HCT116 (cell line): ENCODE data around the gene MYO3B. TPM values are rescaled to one million over a fixed set of nuclear protein-coding genes. Genes with fewer than 3 reads are reported as not detected.

Experiments used
- ATAC-seq: fragments of 200-7000 bp; cut with Tn5 transposase; 2 replicates; pipeline ENCODE4 v1.9.1; 2020; ENCODE audit warnings: mild to moderate bottlenecking, moderate library complexity
- BruUV-seq: library from RNA; stranded (reverse); fragments of 400-500 nt; replicated peaks from 2 replicates; lab custom pipeline; 2021; lab: Mats Ljungman, UMichigan
- CTCF ChIA-PET: fragments of 300-600 bp; sonication (Branson Sonifier 250); formaldehyde crosslinking; loops from one replicate; lab custom pipeline; 2021; ENCODE audit warnings: antibody characterized with exemption; lab: Charles Lee
- POLR2A ChIA-PET: fragments of 300-600, 350-600 bp; sonication (Branson Sonifier 250); formaldehyde crosslinking; loops from one replicate; lab custom pipeline; 2021; ENCODE audit warnings: antibody characterized with exemption; lab: Charles Lee
- RAD21 ChIA-PET, 2 experiments: fragments of 300-600 bp; sonication (Branson Sonifier 250); formaldehyde crosslinking; loops; one replicate each; lab custom pipeline; 2023; ENCODE audit warnings: low total read pairs in 2 of 2; ENCODE audit not compliant: uncharacterized antibody in 2 of 2, unreplicated experiment in 2 of 2, low non-redundant PET in 1 of 2; lab: Charles Lee
- DNase-seq: peaks from one replicate; pipeline ENCODE4 v3.0.0-alpha.2; 2010; ENCODE audit warnings: low read depth, low spot score
- H2AFZ ChIP-seq: fragments of 200-600 bp; shearing (Covaris generic), sonication (generic); 2 replicates; pipeline ENCODE4 v1.6.1; 2017; ENCODE audit warnings: low read depth, mixed run types, mixed read lengths, antibody characterized with exemption, low read length; ENCODE audit not compliant: poor library complexity, severe bottlenecking
- H3K27ac ChIP-seq: 2 replicates; pipeline ENCODE4 v1.5.1; 2012; ENCODE audit warnings: low read depth, low read length
- H3K27me3 ChIP-seq: fragments of 200-600 bp; sonication (generic); 2 replicates; pipeline ENCODE4 v1.6.1; 2016; ENCODE audit warnings: mixed run types, low read length, mixed read lengths; ENCODE audit not compliant: insufficient read depth
- H3K36me3 ChIP-seq, 2 experiments: fragments of 200-500 bp in 1 of 2; fragments of 200-600 bp in 1 of 2; sonication (Bioruptor generic) in 1 of 2; sonication (generic) in 1 of 2; 2 replicates each; pipeline versions ENCODE4 v1.5.1 to v1.6.1; 2014 to 2016; ENCODE audit warnings: low read length in 2 of 2, inconsistent platforms in 1 of 2, mixed read lengths in 1 of 2, mixed run types in 1 of 2; ENCODE audit not compliant: insufficient read depth in 2 of 2, control insufficient read depth in 1 of 2
- H3K4me1 ChIP-seq, 2 experiments: fragments of 200-600 bp in 1 of 2; sonication (generic) in 1 of 2; 2 replicates each; pipeline versions ENCODE4 v1.5.1 to v1.6.1; 2012 to 2017; ENCODE audit warnings: low read length in 2 of 2, inconsistent platforms in 1 of 2, mild to moderate bottlenecking in 1 of 2, mixed read lengths in 1 of 2, mixed run types in 1 of 2, moderate library complexity in 1 of 2; ENCODE audit not compliant: insufficient read depth in 2 of 2, control insufficient read depth in 1 of 2
- H3K4me2 ChIP-seq: fragments of 200-600 bp; sonication (generic); 2 replicates; pipeline ENCODE4 v1.6.1; 2017; ENCODE audit warnings: mixed run types, low read length, mixed read lengths
- H3K4me3 ChIP-seq, 2 experiments: fragments of 200-600 bp in 1 of 2; sonication (generic) in 1 of 2; replicated peaks in 1 of 2; 2 replicates each; pipeline ENCODE4 v1.5.1; 2011 to 2016; ENCODE audit warnings: low read length in 2 of 2, control low read depth in 1 of 2, low read depth in 1 of 2, mild to moderate bottlenecking in 1 of 2, mixed read lengths in 1 of 2, mixed run types in 1 of 2
- H3K79me2 ChIP-seq: fragments of 200-600 bp; sonication (generic); 2 replicates; pipeline ENCODE4 v1.6.1; 2017; ENCODE audit warnings: mild to moderate bottlenecking, mixed run types, low read length, moderate library complexity, mixed read lengths; ENCODE audit not compliant: insufficient read depth
- H3K9ac ChIP-seq: fragments of 200-600 bp; sonication (generic); 2 replicates; pipeline ENCODE4 v1.6.1; 2016; ENCODE audit warnings: low read length, mixed read lengths
- H3K9me2 ChIP-seq: fragments of 200-600 bp; sonication (generic), shearing (Covaris generic); 2 replicates; pipeline ENCODE4 v1.6.1; 2017; ENCODE audit warnings: mixed run types, mild to moderate bottlenecking, moderate library complexity; ENCODE audit not compliant: insufficient read depth
- H3K9me3 ChIP-seq, 2 experiments: fragments of 200-500 bp in 1 of 2; fragments of 200-600 bp in 1 of 2; sonication (Bioruptor generic) in 1 of 2; sonication (generic) in 1 of 2; 2 replicates each; pipeline ENCODE4 v1.6.1; 2014 to 2017; ENCODE audit warnings: low read length in 2 of 2, mixed read lengths in 2 of 2, inconsistent platforms in 1 of 2, low read depth in 1 of 2, mild to moderate bottlenecking in 1 of 2, mixed run types in 1 of 2, moderate library complexity in 1 of 2; ENCODE audit not compliant: control insufficient read depth in 1 of 2, insufficient read depth in 1 of 2
- H4K20me1 ChIP-seq: fragments of 200-600 bp; sonication (generic), shearing (Covaris generic); 2 replicates; pipeline ENCODE4 v1.6.1; 2017; ENCODE audit warnings: mixed run types, mild to moderate bottlenecking, moderate library complexity; ENCODE audit not compliant: insufficient read depth
- CBX3 ChIP-seq: IDR thresholded peaks from 2 replicates; pipeline ENCODE4 v1.6.1; 2012; ENCODE audit warnings: low read depth
- CEBPB ChIP-seq: IDR thresholded peaks from 2 replicates; pipeline ENCODE4 v1.6.1; 2012; ENCODE audit warnings: low read depth
- EZH2phosphoT487 ChIP-seq: fragments of 200-600 bp; IDR thresholded peaks from 2 replicates; pipeline ENCODE4 v1.6.1; 2018; ENCODE audit warnings: antibody characterized with exemption, borderline replicate concordance
- FOSL1 ChIP-seq: IDR thresholded peaks from 2 replicates; pipeline ENCODE4 v1.6.1; 2012; ENCODE audit warnings: low read depth
- JUND ChIP-seq: IDR thresholded peaks from 2 replicates; pipeline ENCODE4 v1.6.1; 2012
- POLR2AphosphoS5 ChIP-seq: IDR thresholded peaks from 2 replicates; pipeline ENCODE4 v1.6.1; 2011; ENCODE audit warnings: mild to moderate bottlenecking, low read depth, low read length, moderate library complexity
- SRF ChIP-seq: IDR thresholded peaks from 2 replicates; pipeline ENCODE4 v1.6.1; 2012; ENCODE audit warnings: low read depth
- ZNF274 ChIP-seq: fragments of 200-500 bp; sonication (Bioruptor generic); IDR thresholded peaks from 2 replicates; pipeline ENCODE4 v1.6.1; 2014; ENCODE audit warnings: mild to moderate bottlenecking, low read depth, low read length, inconsistent platforms
- intact Hi-C: fragments of 100-400 bp; cut with micrococcal nuclease; formaldehyde crosslinking; loops from 2 replicates; pipeline ENCODE4 v1.10.0; 2022
- total RNA-seq: library from RNA; stranded (reverse); gene quantifications from one replicate; pipeline ENCODE4 v1.2.1, GENCODE V29; 2021; ENCODE audit not compliant: unreplicated experiment
- TF ChIP-seq, protein P1 (sequence below): IDR thresholded peaks from 2 replicates; pipeline ENCODE4 v1.6.1; 2012

Gene MYO3B
- total RNA-seq, 1 experiment from 2014 or later = not detected

DNA sequence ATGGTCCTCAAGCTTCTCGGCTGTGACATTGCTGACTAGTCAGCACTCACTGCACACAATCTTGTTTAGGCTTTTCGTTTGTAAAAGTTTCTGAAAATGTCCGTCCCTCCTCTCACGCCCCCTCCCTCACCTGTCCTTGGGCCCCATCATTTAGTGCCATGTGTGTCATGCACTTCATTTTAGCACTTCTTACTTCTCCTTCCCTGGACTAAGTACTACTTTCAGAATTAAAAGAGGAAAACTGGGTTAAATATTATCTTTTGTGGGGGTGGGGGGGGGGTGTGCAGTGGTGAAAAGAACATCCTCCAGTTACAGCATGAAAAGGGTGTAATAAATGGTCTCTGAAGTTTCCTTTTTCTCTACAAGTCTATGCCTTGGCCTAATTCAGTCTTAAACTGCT, 355.2 kb downstream of the MYO3B start:
- H3K27me3 ChIP-seq = no peaks in the 10 kb centered on the region
- H3K4me1 ChIP-seq = no peaks in the 10 kb centered on the region
- H2AFZ ChIP-seq = no peak overlapping the region
- H3K4me2 ChIP-seq = no peak overlapping the region
- no TSS peak for BruUV-seq
- no peaks in the 10 kb centered on the region for H3K9me2 ChIP-seq
- TF ChIP-seq SRF (no peak), EZH2phosphoT487 (no peak), POLR2AphosphoS5 (no peak), FOSL1 (no peak)
- TF ChIP-seq, protein P1, sequence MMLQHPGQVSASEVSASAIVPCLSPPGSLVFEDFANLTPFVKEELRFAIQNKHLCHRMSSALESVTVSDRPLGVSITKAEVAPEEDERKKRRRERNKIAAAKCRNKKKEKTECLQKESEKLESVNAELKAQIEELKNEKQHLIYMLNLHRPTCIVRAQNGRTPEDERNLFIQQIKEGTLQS = no peak
- TF ChIP-seq, all 23 proteins: peak for 0
- Histone ChIP-seq H4K20me1 (no peaks in the 10 kb centered on the region), H3K36me3 (no peaks in the 10 kb centered on the region), H3K9ac (no peak overlapping the region), H3K79me2 (no peaks in the 10 kb centered on the region), H3K4me3 (no peak overlapping the region), H3K27ac (no peak overlapping the region), H3K9me3 (no peaks in the 10 kb centered on the region)
- ChIA-PET RAD21 (no interaction called here), POLR2A (no interaction called here), CTCF (no interaction called here)
- ATAC-seq (no peak), DNase-seq (no peak)
- intact Hi-C loops = no loop called here

DNA sequence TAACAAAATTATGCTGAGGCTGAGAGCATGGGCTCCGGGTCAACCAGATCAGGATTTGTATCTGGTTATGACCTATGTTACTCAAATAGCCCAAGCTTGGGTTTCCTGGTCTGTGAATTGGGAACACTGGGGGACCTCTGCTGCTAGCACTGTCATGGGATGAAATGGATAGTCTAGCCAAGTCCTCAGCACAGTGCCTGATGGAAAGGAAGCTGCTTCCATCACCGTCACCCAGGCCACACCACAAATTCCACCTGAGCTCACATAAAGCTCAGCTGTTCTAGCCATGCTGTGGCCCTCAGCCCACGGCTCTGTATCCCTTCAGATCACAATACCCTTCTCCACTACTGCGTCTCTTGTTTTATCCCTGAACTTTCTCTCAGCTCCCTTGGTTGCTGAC, 357.6 kb downstream of the MYO3B start:
- CTCF ChIA-PET = no interaction called here
- no peak overlapping the region for H3K4me2 ChIP-seq
- no peak for ATAC-seq
- no peaks in the 10 kb centered on the region for H3K27me3 ChIP-seq
- H3K79me2 ChIP-seq = no peaks in the 10 kb centered on the region
- no peak overlapping the region for H2AFZ ChIP-seq
- H3K9me2 ChIP-seq = no peaks in the 10 kb centered on the region
- RAD21 ChIA-PET = no interaction called here
- no peaks in the 10 kb centered on the region for H4K20me1 ChIP-seq
- BruUV-seq = no TSS peak
- no peak overlapping the region for H3K4me3 ChIP-seq
- POLR2A ChIA-PET = no interaction called here
- no peaks in the 10 kb centered on the region for H3K36me3 ChIP-seq
- H3K4me1 ChIP-seq = no peaks in the 10 kb centered on the region
- intact Hi-C loops = no loop called here
- TF ChIP-seq ZNF274 (no peak), POLR2AphosphoS5 (no peak), EZH2phosphoT487 (no peak), CBX3 (no peak), CEBPB (no peak), JUND (no peak)
- H3K9ac ChIP-seq = no peak overlapping the region
- H3K27ac ChIP-seq = no peak overlapping the region
- H3K9me3 ChIP-seq = no peaks in the 10 kb centered on the region
- DNase-seq = no peak
